Stimulated activated CD4-positive, alpha-beta T cell treated with anti-CD3 and anti-CD28 coated beads, Interleukin-4, amount 100 ng/mL, for 48 hours (primary cell): ENCODE results near the gene THBS2.
"Not testable (repeated sequence)": the region's sequence is repeated elsewhere in the genome, so short reads cannot be mapped to it uniquely, and the experiment has no call there.

Experiments
- DNase-seq, 2 donors: peaks; one replicate each; pipeline ENCODE4 v3.0.0-alpha.2; 2020; ENCODE audit warnings: low read depth in 2 of 2

THBS2 gene

GRCh38 chr6:169185692-169186485 is 67.8 kb downstream of the THBS2 start:
- no peak for DNase-seq

- DNase-seq: no peak
Measured at GRCh38 chr6:169185011-169185521, 68.6 kb downstream of the THBS2 start.

- no peak for DNase-seq
Measured at GRCh38 chr6:169184419-169184818, 69.2 kb downstream of the THBS2 start.

GRCh38 chr6:169183233-169183632 is 70.4 kb downstream of the THBS2 start:
- no peak for DNase-seq

GRCh38 chr6:169179831-169180230 is 73.8 kb downstream of the THBS2 start:
- not testable (repeated sequence) for DNase-seq

- DNase-seq: no peak
Measured at GRCh38 chr6:169177516-169178166, 76.0 kb downstream of the THBS2 start.

GRCh38 chr6:169176361-169176991 is 77.2 kb downstream of the THBS2 start:
- no peak for DNase-seq

GRCh38 chr6:169175360-169175887 is 78.2 kb downstream of the THBS2 start:
- no peak for DNase-seq

GRCh38 chr6:169174516-169175359 is 78.9 kb downstream of the THBS2 start:
- DNase-seq: no peak

- no peak for DNase-seq
Measured at GRCh38 chr6:169173532-169174268, 79.9 kb downstream of the THBS2 start.

- DNase-seq: no peak
Measured at GRCh38 chr6:169172946-169173345, 80.7 kb downstream of the THBS2 start.

GRCh38 chr6:169172456-169172855 is 81.2 kb downstream of the THBS2 start:
- no peak for DNase-seq

- no peak for DNase-seq
Measured at GRCh38 chr6:169171951-169172350, 81.7 kb downstream of the THBS2 start.

GRCh38 chr6:169171016-169171415 is 82.6 kb downstream of the THBS2 start:
- no peak for DNase-seq

GRCh38 chr6:169170583-169170955 is 83.1 kb downstream of the THBS2 start:
- DNase-seq: no peak

GRCh38 chr6:169169941-169170582 is 83.6 kb downstream of the THBS2 start:
- DNase-seq: no peak

GRCh38 chr6:169169375-169169774 is 84.3 kb downstream of the THBS2 start:
- DNase-seq: no peak

GRCh38 chr6:169168706-169169105 is 84.9 kb downstream of the THBS2 start:
- no peak for DNase-seq

GRCh38 chr6:169168302-169168630 is 85.4 kb downstream of the THBS2 start:
- no peak for DNase-seq

GRCh38 chr6:169167581-169168301 is 85.9 kb downstream of the THBS2 start:
- DNase-seq: no peak
